Fibroblast of the aortic adventitia (primary cell): ENCODE measurements around the gene SSR4. TPM values are rescaled to one million over a fixed set of nuclear protein-coding genes. Genes with fewer than 3 reads are reported as not detected.

Experiments
- DNase-seq: peaks from one replicate; pipeline ENCODE4 v3.0.0-alpha.2; 2010; ENCODE audit warnings: low read depth
- H3K4me3 ChIP-seq: 2 replicates; pipeline ENCODE4 v1.5.1; 2011; ENCODE audit warnings: low read depth, mild to moderate bottlenecking, control low read depth, low read length, moderate library complexity
- CTCF ChIP-seq: IDR thresholded peaks from 2 replicates; pipeline ENCODE4 v1.5.1; 2011; ENCODE audit warnings: mild to moderate bottlenecking, low read length, control low read depth, inconsistent platforms; ENCODE audit not compliant: insufficient read depth
- total RNA-seq: library from RNA; depleted of rRNA; stranded (reverse); fragments of >200 nt; gene quantifications from 2 replicates; pipeline ENCODE4 v1.2.3, GENCODE V29; 2012; ENCODE audit warnings: low replicate concordance

Gene SSR4
- total RNA-seq, 1 donor: 186 TPM

GRCh38 chrX:153774576-153775292 lies 19.7 kb upstream of the SSR4 start:
- DNase-seq: no peak
- no peak for TF ChIP-seq CTCF

DNA sequence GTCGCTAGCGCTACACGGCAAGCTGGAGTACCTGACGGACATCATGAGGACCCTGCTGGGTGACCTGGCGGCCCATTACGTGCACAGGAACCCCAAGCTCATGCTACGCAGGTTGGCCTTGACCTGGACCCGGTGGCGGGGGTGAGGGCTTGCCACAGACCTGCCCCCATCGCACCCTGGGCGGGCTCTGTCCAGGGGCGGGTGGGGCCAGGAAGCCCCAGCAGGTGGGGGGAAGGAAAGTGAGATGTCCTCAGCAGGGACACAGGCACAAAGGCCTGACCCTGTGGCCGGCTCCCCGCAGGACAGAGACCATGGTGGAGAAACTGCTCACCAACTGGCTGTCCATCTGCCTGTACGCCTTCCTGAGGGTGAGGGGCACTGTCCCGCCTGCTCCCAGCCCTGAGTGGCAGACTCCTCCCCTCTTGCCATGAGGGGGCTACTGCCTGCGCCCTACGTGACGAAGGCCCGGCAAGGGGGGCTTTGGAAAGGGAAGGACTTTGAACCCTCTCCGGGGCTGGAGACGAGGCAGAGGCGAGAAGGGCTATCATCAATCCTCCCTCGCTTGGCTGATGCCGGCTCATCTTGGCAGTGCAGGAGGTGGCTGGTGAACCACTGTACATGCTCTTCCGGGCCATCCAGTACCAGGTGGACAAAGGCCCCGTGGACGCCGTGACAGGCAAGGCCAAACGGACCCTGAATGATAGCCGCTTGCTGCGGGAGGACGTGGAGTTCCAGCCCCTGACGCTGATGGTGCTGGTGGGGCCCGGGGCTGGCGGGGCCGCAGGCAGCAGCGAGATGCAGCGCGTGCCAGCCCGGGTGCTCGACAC lies 19.0 kb upstream of the SSR4 start:
- no peak for DNase-seq
- TF ChIP-seq CTCF: no peak

More at GRCh38 chrX:153774576-153775292, 19.7 kb upstream of the SSR4 start:
- H3K4me3 ChIP-seq: no peak overlapping the region

GRCh38 chrX:153776120-153776599 lies 18.3 kb upstream of the SSR4 start:
- DNase-seq: no peak
- H3K4me3 ChIP-seq: no peak overlapping the region

More for the DNA sequence above, 19.0 kb upstream of the SSR4 start:
- no peak overlapping the region for H3K4me3 ChIP-seq

GRCh38 chrX:153776611-153777045 lies 17.8 kb upstream of the SSR4 start:
- TF ChIP-seq CTCF: no peak
- DNase-seq: no peak
- no peak overlapping the region for H3K4me3 ChIP-seq

More at GRCh38 chrX:153776120-153776599, 18.3 kb upstream of the SSR4 start:
- TF ChIP-seq CTCF: no peak

GRCh38 chrX:153777261-153778090 lies 17.0 kb upstream of the SSR4 start:
- no peak for DNase-seq
- TF ChIP-seq CTCF: no peak

DNA sequence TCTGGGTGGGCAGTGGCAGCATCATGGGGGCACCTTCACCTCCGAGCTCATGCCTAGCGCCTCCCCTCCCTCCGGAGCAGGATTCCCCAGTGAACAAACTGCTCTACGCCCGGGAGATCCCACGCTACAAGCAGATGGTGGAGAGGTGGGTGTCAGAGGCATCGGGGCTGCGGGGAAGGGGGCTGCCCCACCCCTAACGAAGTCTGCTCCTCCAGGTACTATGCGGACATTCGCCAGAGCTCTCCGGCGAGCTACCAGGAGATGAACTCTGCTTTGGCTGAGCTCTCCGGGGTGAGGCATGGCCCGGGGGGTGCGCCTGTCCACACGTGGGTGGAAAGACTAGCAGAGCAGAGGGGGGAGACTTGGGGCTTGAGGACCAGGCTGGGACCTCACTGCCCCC lies 16.3 kb upstream of the SSR4 start:
- no peak for DNase-seq
- no peak for TF ChIP-seq CTCF
- no peak overlapping the region for H3K4me3 ChIP-seq

More at GRCh38 chrX:153777261-153778090, 17.0 kb upstream of the SSR4 start:
- no peak overlapping the region for H3K4me3 ChIP-seq
